Gastroesophageal sphincter (tissue), 4 donors: ENCODE measurements around the gene CCR7. TPM values are rescaled to one million over a fixed set of nuclear protein-coding genes. Genes with fewer than 3 reads are reported as not detected.

Experiments
- ATAC-seq: fragments of 150-250 bp; one replicate; pipeline ENCODE4 v1.9.1; 2016; ENCODE audit warnings: mild to moderate bottlenecking, moderate library complexity
- H3K27ac ChIP-seq, 4 donors: fragments of 200-600 bp; sonication (generic) in 3 of 4; 1 replicate in 3 of 4; 2 replicates in 1 of 4; pipeline ENCODE4 v1.5.1; 2016 to 2019
- H3K27me3 ChIP-seq: fragments of 200-600 bp; sonication (generic); one replicate; pipeline ENCODE4 v1.5.1; 2019
- H3K36me3 ChIP-seq, 2 donors: fragments of 200-600 bp; sonication (generic); one replicate each; pipeline ENCODE4 v1.5.1; 2019; ENCODE audit warnings: control low read depth in 1 of 2
- H3K4me1 ChIP-seq, 3 donors: fragments of 200-600 bp; sonication (generic); 1 replicate in 2 of 3; 2 replicates in 1 of 3; pipeline ENCODE4 v1.5.1; 2016 to 2019; ENCODE audit warnings: control low read depth in 2 of 3
- H3K4me3 ChIP-seq, 2 donors: fragments of 200-600 bp; sonication (generic); one replicate each; pipeline ENCODE4 v1.5.1; 2019; ENCODE audit warnings: mild to moderate bottlenecking in 1 of 2, moderate library complexity in 1 of 2
- H3K9me3 ChIP-seq, 3 donors: fragments of 200-600 bp; sonication (generic); one replicate each; pipeline ENCODE4 v1.5.1; 2017 to 2019; ENCODE audit warnings: control low read depth in 2 of 3
- CTCF ChIP-seq, 4 experiments: fragments of 200-600 bp in 2 of 4; fragments of 450-650 bp in 2 of 4; sonication (generic) in 1 of 4; IDR thresholded peaks; one replicate each; pipeline ENCODE4 v1.5.1; 2017 to 2019; ENCODE audit warnings: antibody characterized with exemption in 4 of 4, mild to moderate bottlenecking in 2 of 4, moderate library complexity in 2 of 4
- EP300 ChIP-seq: sonication (generic); formaldehyde crosslinking; IDR thresholded peaks from one replicate; pipeline ENCODE4 v1.6.1; 2017; ENCODE audit warnings: antibody characterized with exemption, mild to moderate bottlenecking
- POLR2A ChIP-seq, 2 donors: fragments of 450-650 bp; IDR thresholded peaks; one replicate each; pipeline ENCODE4 v1.6.1; 2017; ENCODE audit warnings: antibody characterized with exemption in 2 of 2, mild to moderate bottlenecking in 2 of 2, moderate library complexity in 1 of 2
- POLR2AphosphoS5 ChIP-seq: sonication (generic); formaldehyde crosslinking; IDR thresholded peaks from one replicate; pipeline ENCODE4 v1.6.1; 2017; ENCODE audit warnings: antibody characterized with exemption
- WGBS, 2 donors: methylation state at CpG; one replicate each; pipeline ENCODE4 v1.1.5; 2018; ENCODE audit warnings: low coverage in 1 of 2; 5-methylcytosine and 5-hydroxymethylcytosine counted together
- total RNA-seq, 4 donors: library from RNA; depleted of rRNA; stranded (reverse); fragments of >200 nt; gene quantifications; one replicate each; pipeline ENCODE4 v1.1.0, GENCODE V29; 2016

Gene CCR7
- total RNA-seq, 4 donors from 2014 or later, result 0.15 to 2.2 (median 0.35) TPM; not detected in 1

GRCh38 chr17:40560592-40561293, 4.5 kb downstream of the CCR7 start:
- WGBS, 2 donors, result 54 to 58% methylated on average over 3 to 18 of the region's 24 CpGs
- peak; percentile 3 for ATAC-seq
- Histone ChIP-seq H3K27ac (peak overlapping the region in 3 of 4 donors; percentile 53 to 71 (median 70)), H3K36me3 (no peaks in the 10 kb centered on the region), H3K9me3 (no peaks in the 10 kb centered on the region), H3K27me3 (peaks cover 18% of the 10 kb centered on the region), H3K4me1 (peaks cover 0 to 48% (median 7%) of the 10 kb centered on the region in 3 donors), H3K4me3 (peak overlapping the region in 1 of 2 donors; percentile 14)
- TF ChIP-seq POLR2A (IDR thresholded peaks at IDR 0.05), result no peak
- no peak for TF ChIP-seq POLR2AphosphoS5
- no peak for TF ChIP-seq EP300
- TF ChIP-seq CTCF (IDR thresholded peaks at IDR 0.05), result no peak

GRCh38 chr17:40559954-40560591, 5.2 kb downstream of the CCR7 start:
- ATAC-seq, result peak; percentile 89
- 90% methylated on average over 2 of the region's 13 CpGs; no CpG with 5 or more reads in 1 of the 2 donors for WGBS, 2 donors
- Histone ChIP-seq H3K9me3 (no peaks in the 10 kb centered on the region), H3K36me3 (no peaks in the 10 kb centered on the region), H3K4me3 (peak overlapping the region in 1 of 2 donors; percentile 14), H3K4me1 (peaks cover 0 to 49% (median 7%) of the 10 kb centered on the region in 3 donors), H3K27me3 (peaks cover 12% of the 10 kb centered on the region), H3K27ac (peak overlapping the region in 3 of 4 donors; percentile 64 to 71 (median 70))
- TF ChIP-seq CTCF (IDR thresholded peaks at IDR 0.05), result peak in 3 of 4 experiments; percentile 97 to 98 (median 98)
- peak; percentile 73 for TF ChIP-seq POLR2AphosphoS5
- no peak for TF ChIP-seq EP300

- no peaks in the 10 kb centered on the region for H3K36me3 ChIP-seq
- WGBS, 2 donors, result 83 to 86% methylated on average over 3 to 4 of the region's 5 CpGs
- no peaks in the 10 kb centered on the region for H3K9me3 ChIP-seq
- no peak for ATAC-seq
- peaks cover 10% of the 10 kb centered on the region for H3K27me3 ChIP-seq
- no peak overlapping the region for H3K4me3 ChIP-seq
- peaks cover 0 to 54% (median 7%) of the 10 kb centered on the region in 3 donors for H3K4me1 ChIP-seq
- TF ChIP-seq EP300 (no peak), POLR2A (IDR thresholded peaks at IDR 0.05) (no peak), POLR2AphosphoS5 (no peak), CTCF (IDR thresholded peaks at IDR 0.05) (no peak)
- peak overlapping the region in 3 of 4 donors; percentile 14 to 70 (median 64) for H3K27ac ChIP-seq
These were observed 5.7 kb downstream of the CCR7 start for GRCh38 chr17:40559564-40559916.

- 80% methylated on average over 1 of the region's 10 CpGs; no CpG with 5 or more reads in 1 of the 2 donors for WGBS, 2 donors
- Histone ChIP-seq H3K4me3 (no peak overlapping the region), H3K27me3 (peaks cover 6% of the 10 kb centered on the region), H3K27ac (peak overlapping the region in 3 of 4 donors; percentile 14 to 70 (median 64)), H3K9me3 (no peaks in the 10 kb centered on the region), H3K36me3 (no peaks in the 10 kb centered on the region), H3K4me1 (peaks cover 0 to 59% (median 10%) of the 10 kb centered on the region in 3 donors)
- no peak for ATAC-seq
- TF ChIP-seq POLR2A (IDR thresholded peaks at IDR 0.05), result no peak
- no peak for TF ChIP-seq EP300
- no peak for TF ChIP-seq POLR2AphosphoS5
- no peak for TF ChIP-seq CTCF (IDR thresholded peaks at IDR 0.05)
These were observed 6.2 kb downstream of the CCR7 start for GRCh38 chr17:40558890-40559563.
